ENCODE results near the gene TUFT1.
"Not testable (repeated sequence)": the region's sequence is repeated elsewhere in the genome, so short reads cannot be mapped to it uniquely, and the experiment has no call there.

GRCh38 chr1:151522427-151522826 is 17.7 kb upstream of the TUFT1 start:
- TF ChIP-seq, protein P1, sequence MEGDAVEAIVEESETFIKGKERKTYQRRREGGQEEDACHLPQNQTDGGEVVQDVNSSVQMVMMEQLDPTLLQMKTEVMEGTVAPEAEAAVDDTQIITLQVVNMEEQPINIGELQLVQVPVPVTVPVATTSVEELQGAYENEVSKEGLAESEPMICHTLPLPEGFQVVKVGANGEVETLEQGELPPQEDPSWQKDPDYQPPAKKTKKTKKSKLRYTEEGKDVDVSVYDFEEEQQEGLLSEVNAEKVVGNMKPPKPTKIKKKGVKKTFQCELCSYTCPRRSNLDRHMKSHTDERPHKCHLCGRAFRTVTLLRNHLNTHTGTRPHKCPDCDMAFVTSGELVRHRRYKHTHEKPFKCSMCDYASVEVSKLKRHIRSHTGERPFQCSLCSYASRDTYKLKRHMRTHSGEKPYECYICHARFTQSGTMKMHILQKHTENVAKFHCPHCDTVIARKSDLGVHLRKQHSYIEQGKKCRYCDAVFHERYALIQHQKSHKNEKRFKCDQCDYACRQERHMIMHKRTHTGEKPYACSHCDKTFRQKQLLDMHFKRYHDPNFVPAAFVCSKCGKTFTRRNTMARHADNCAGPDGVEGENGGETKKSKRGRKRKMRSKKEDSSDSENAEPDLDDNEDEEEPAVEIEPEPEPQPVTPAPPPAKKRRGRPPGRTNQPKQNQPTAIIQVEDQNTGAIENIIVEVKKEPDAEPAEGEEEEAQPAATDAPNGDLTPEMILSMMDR (IDR thresholded peaks at IDR 0.05), result not testable (repeated sequence)
- not testable (repeated sequence) for TF ChIP-seq POLR2A, POLR2AphosphoS5, EP300 (IDR thresholded peaks at IDR 0.05)
